KMS-11 (cell line): ENCODE results near the gene OPTN.

Experiments
- H2AFZ ChIP-seq: fragments of 200-600 bp; sonication (generic); 2 replicates; pipeline ENCODE4 v1.6.1; 2016; ENCODE audit warnings: antibody characterized with exemption, mixed run types, low read depth
- H3K27ac ChIP-seq: fragments of 200-600 bp; sonication (generic); 2 replicates; pipeline ENCODE4 v1.6.1; 2016; ENCODE audit warnings: mild to moderate bottlenecking, mixed run types
- H3K27me3 ChIP-seq: fragments of 200-600 bp; sonication (generic); 2 replicates; pipeline ENCODE4 v1.6.1; 2017; ENCODE audit warnings: mild to moderate bottlenecking, low read depth, mixed run types, moderate library complexity; ENCODE audit not compliant: insufficient read depth
- H3K36me3 ChIP-seq: fragments of 200-600 bp; sonication (generic); 2 replicates; pipeline ENCODE4 v1.6.1; 2017; ENCODE audit warnings: mild to moderate bottlenecking, mixed run types; ENCODE audit not compliant: insufficient read depth
- H3K4me1 ChIP-seq: fragments of 200-600 bp; sonication (generic); 2 replicates; pipeline ENCODE4 v1.6.1; 2016; ENCODE audit warnings: mild to moderate bottlenecking, low read depth, mixed run types; ENCODE audit not compliant: poor library complexity, severe bottlenecking
- H3K4me2 ChIP-seq: fragments of 200-600 bp; sonication (generic); 2 replicates; pipeline ENCODE4 v1.7.0; 2016; ENCODE audit warnings: mild to moderate bottlenecking, mixed run types
- H3K4me3 ChIP-seq: fragments of 200-600 bp; sonication (generic); IDR thresholded peaks from 2 replicates; pipeline ENCODE4 v1.6.1; 2017; ENCODE audit warnings: low read depth, low read length, mixed read lengths; ENCODE audit not compliant: insufficient read depth
- H3K79me2 ChIP-seq: fragments of 200-600 bp; sonication (generic); 2 replicates; pipeline ENCODE4 v1.6.1; 2016; ENCODE audit warnings: low read depth, mixed run types; ENCODE audit not compliant: insufficient read depth
- H3K9ac ChIP-seq: fragments of 200-600 bp; sonication (generic); 2 replicates; pipeline ENCODE4 v1.6.1; 2016; ENCODE audit warnings: mild to moderate bottlenecking, mixed run types
- H4K20me1 ChIP-seq: fragments of 200-600 bp; sonication (generic); 2 replicates; pipeline ENCODE4 v1.6.1; 2016; ENCODE audit warnings: mild to moderate bottlenecking, mixed run types; ENCODE audit not compliant: insufficient read depth
- CTCF ChIP-seq: fragments of 200-600 bp; sonication (generic); conservative IDR thresholded peaks from 2 replicates; pipeline ENCODE4 v1.6.1; 2017; ENCODE audit warnings: low read depth, mild to moderate bottlenecking, antibody characterized with exemption, low read length, moderate library complexity, mixed read lengths

Gene OPTN

GRCh38 chr10:13067431-13067830 is 32.5 kb upstream of the OPTN start:
- Histone ChIP-seq H3K9ac (no peak overlapping the region), H3K36me3 (no peaks in the 10 kb centered on the region), H3K4me2 (no peak overlapping the region), H3K27me3 (no peaks in the 10 kb centered on the region), H3K79me2 (no peaks in the 10 kb centered on the region), H3K27ac (no peak overlapping the region), H3K4me1 (no peaks in the 10 kb centered on the region), H3K4me3 (no peak overlapping the region), H4K20me1 (no peaks in the 10 kb centered on the region), H2AFZ (no peak overlapping the region)
- TF ChIP-seq CTCF = no peak

- no peak overlapping the region for H3K9ac ChIP-seq
- H4K20me1 ChIP-seq = no peaks in the 10 kb centered on the region
- no peak overlapping the region for H3K4me3 ChIP-seq
- H3K27ac ChIP-seq = no peak overlapping the region
- H3K4me2 ChIP-seq = no peak overlapping the region
- H3K79me2 ChIP-seq = no peaks in the 10 kb centered on the region
- no peak overlapping the region for H2AFZ ChIP-seq
- TF ChIP-seq CTCF = no peak
- no peaks in the 10 kb centered on the region for H3K27me3 ChIP-seq
- H3K4me1 ChIP-seq = no peaks in the 10 kb centered on the region
- H3K36me3 ChIP-seq = no peaks in the 10 kb centered on the region
Measured at GRCh38 chr10:13068071-13068470, 31.9 kb upstream of the OPTN start.

- no peak overlapping the region for H3K4me3 ChIP-seq
- no peak for TF ChIP-seq CTCF
- H4K20me1 ChIP-seq = no peaks in the 10 kb centered on the region
- H3K27ac ChIP-seq = no peak overlapping the region
- no peaks in the 10 kb centered on the region for H3K79me2 ChIP-seq
- no peaks in the 10 kb centered on the region for H3K27me3 ChIP-seq
- no peaks in the 10 kb centered on the region for H3K36me3 ChIP-seq
- no peak overlapping the region for H3K9ac ChIP-seq
- no peaks in the 10 kb centered on the region for H3K4me1 ChIP-seq
- no peak overlapping the region for H2AFZ ChIP-seq
- H3K4me2 ChIP-seq = no peak overlapping the region
Measured at GRCh38 chr10:13068484-13068883, 31.5 kb upstream of the OPTN start.

- H3K4me1 ChIP-seq = no peaks in the 10 kb centered on the region
- H3K4me2 ChIP-seq = no peak overlapping the region
- TF ChIP-seq CTCF = no peak
- no peak overlapping the region for H3K27ac ChIP-seq
- no peaks in the 10 kb centered on the region for H4K20me1 ChIP-seq
- no peaks in the 10 kb centered on the region for H3K36me3 ChIP-seq
- H3K79me2 ChIP-seq = no peaks in the 10 kb centered on the region
- no peak overlapping the region for H3K9ac ChIP-seq
- H2AFZ ChIP-seq = no peak overlapping the region
- H3K4me3 ChIP-seq = no peak overlapping the region
- H3K27me3 ChIP-seq = no peaks in the 10 kb centered on the region
Measured at GRCh38 chr10:13072339-13072738, 27.6 kb upstream of the OPTN start.
